PC-3 (cell line): ENCODE results near the gene PSMD5. TPM values are rescaled to one million over a fixed set of nuclear protein-coding genes. Genes with fewer than 3 reads are reported as not detected.

Source experiments
- ATAC-seq: fragments of 200-7000 bp; cut with Tn5 transposase; 2 replicates; pipeline ENCODE4 v1.9.1; 2020; ENCODE audit warnings: mild to moderate bottlenecking, moderate library complexity
- BruUV-seq: library from RNA; stranded (reverse); fragments of 400-500 nt; replicated peaks from 2 replicates; lab custom pipeline; 2021; lab: Mats Ljungman, UMichigan
- CTCF ChIA-PET: fragments of 300-600 bp; sonication (Branson Sonifier 250); formaldehyde crosslinking; loops from one replicate; lab custom pipeline; 2022; ENCODE audit warnings: antibody characterized with exemption; lab: Charles Lee
- POLR2A ChIA-PET: fragments of 300-600 bp; sonication (Branson Sonifier 250); formaldehyde crosslinking; loops from one replicate; lab custom pipeline; 2022; ENCODE audit warnings: antibody characterized with exemption; ENCODE audit not compliant: unreplicated experiment; lab: Charles Lee
- DNase-seq: peaks from one replicate; pipeline ENCODE4 v3.0.0-alpha.2; 2015
- H2AFZ ChIP-seq: fragments of 300-600 bp; sonication (generic); 2 replicates; pipeline ENCODE4 v1.6.0; 2016; ENCODE audit warnings: antibody characterized with exemption, low read length
- H3F3A ChIP-seq: fragments of 300-600 bp; sonication (generic); one replicate; pipeline ENCODE4 v1.6.0; 2017; ENCODE audit warnings: antibody characterized with exemption, low read length, control low read depth, mild to moderate bottlenecking; ENCODE audit not compliant: unreplicated experiment
- H3K27ac ChIP-seq: fragments of 300-600 bp; sonication (generic); 2 replicates; pipeline ENCODE4 v1.5.1; 2016; ENCODE audit warnings: mild to moderate bottlenecking, low read length
- H3K27me3 ChIP-seq: fragments of 300-600 bp; sonication (generic); 2 replicates; pipeline ENCODE4 v1.6.1; 2016; ENCODE audit warnings: low read length, mixed read lengths
- H3K36me3 ChIP-seq: fragments of 300-600 bp; sonication (generic); 2 replicates; pipeline ENCODE4 v1.6.1; 2016; ENCODE audit warnings: low read depth, mixed run types, low read length, mixed read lengths
- H3K4me1 ChIP-seq: fragments of 300-600 bp; sonication (generic); 2 replicates; pipeline ENCODE4 v1.5.1; 2016; ENCODE audit warnings: low read length; ENCODE audit not compliant: insufficient read depth
- H3K4me2 ChIP-seq: fragments of 300-600 bp; sonication (generic); 2 replicates; pipeline ENCODE4 v1.6.0; 2016; ENCODE audit warnings: low read length
- H3K4me3 ChIP-seq: fragments of 300-600 bp; sonication (generic); 2 replicates; pipeline ENCODE4 v1.5.1; 2016; ENCODE audit warnings: mild to moderate bottlenecking, low read length, mixed read lengths
- H3K79me2 ChIP-seq: fragments of 300-600 bp; sonication (generic); 2 replicates; pipeline ENCODE4 v1.6.1; 2017; ENCODE audit warnings: low read length, mixed read lengths
- H3K9ac ChIP-seq: fragments of 300-600 bp; sonication (generic); 2 replicates; pipeline ENCODE4 v1.6.0; 2016; ENCODE audit warnings: mild to moderate bottlenecking, low read length
- H3K9me2 ChIP-seq: fragments of 300-600 bp; sonication (generic); replicated peaks from 2 replicates; pipeline ENCODE4 v1.6.1; 2016; ENCODE audit warnings: mixed run types, low read length, mixed read lengths
- H3K9me3 ChIP-seq: fragments of 300-600 bp; sonication (generic); 2 replicates; pipeline ENCODE4 v1.6.1; 2016; ENCODE audit warnings: low read length, mixed read lengths
- H4K20me1 ChIP-seq: fragments of 300-600 bp; sonication (generic); 2 replicates; pipeline ENCODE4 v1.6.1; 2016; ENCODE audit warnings: low read length, mixed read lengths
- EZH2 ChIP-seq: fragments of 300-600 bp; sonication (generic); IDR thresholded peaks from one replicate; pipeline ENCODE4 v1.6.1; 2017; ENCODE audit warnings: antibody characterized with exemption, mild to moderate bottlenecking, low read length; ENCODE audit not compliant: unreplicated experiment
- EZH2phosphoT487 ChIP-seq: fragments of 300-600 bp; sonication (generic); IDR thresholded peaks from 2 replicates; pipeline ENCODE4 v1.6.1; 2018; ENCODE audit warnings: mild to moderate bottlenecking, antibody characterized with exemption, low read length, borderline replicate concordance
- intact Hi-C: fragments of 100-400 bp; cut with micrococcal nuclease; formaldehyde crosslinking; loops from 2 replicates; pipeline ENCODE4 v1.9.0; 2023
- total RNA-seq: library from RNA; depleted of rRNA; stranded (reverse); fragments of >200 nt; gene quantifications from 2 replicates; pipeline ENCODE4 v1.2.3, GENCODE V29; 2014
- TF ChIP-seq, protein P1 (sequence below): fragments of 300-600 bp; sonication (generic); conservative IDR thresholded peaks from 2 replicates; pipeline ENCODE4 v1.5.1; 2017; ENCODE audit warnings: antibody characterized with exemption, low read depth, mild to moderate bottlenecking, low read length

The PSMD5 gene
- total RNA-seq, 1 experiment from 2014 or later, result 23.4 TPM

DNA sequence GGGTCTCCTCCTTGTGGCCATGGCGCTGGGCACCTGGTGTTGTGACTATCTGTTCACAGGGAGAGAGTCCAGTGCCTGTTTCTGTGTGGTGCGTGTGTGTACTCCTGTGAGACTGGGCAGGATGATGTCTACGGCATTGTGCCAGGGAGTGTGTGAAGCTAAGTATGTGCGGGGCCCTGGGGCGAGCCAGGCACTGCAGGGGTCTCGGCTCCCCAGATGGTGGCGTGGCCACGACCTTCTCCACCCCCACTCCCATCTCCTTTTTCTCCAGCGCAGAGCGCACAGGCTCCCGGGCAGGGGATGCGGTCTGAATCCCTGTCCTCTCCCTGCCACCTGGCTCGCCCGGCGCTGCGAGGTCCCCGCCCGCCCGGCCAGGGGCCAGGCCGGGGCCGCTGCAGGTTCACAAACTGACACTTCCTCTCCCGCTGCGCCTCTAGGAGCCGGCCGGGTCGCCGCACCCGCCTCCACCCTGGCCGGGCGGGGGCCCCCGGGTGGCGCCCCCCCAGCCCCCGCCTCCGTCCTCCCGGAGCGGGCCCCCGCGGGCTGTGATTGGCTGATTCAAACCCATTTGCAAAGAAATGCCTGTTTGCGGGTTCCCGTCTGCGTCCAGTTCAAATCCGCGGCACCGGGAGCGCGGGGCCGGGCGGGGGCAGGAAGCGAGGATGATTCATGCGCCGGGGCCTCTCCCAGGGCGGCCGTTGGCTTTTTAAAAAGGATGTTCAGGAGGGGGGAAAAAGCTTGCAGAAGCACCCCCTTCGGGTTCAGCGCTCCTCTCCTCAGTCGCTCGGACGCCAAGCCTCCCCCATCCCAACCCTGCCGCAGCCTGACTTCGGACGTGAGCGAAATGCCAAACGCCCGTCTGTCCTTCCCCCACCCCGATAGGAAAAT, 33.5 kb upstream of the PSMD5 start:
- Histone ChIP-seq H3K27ac (peak overlapping the region; percentile 99), H3K9ac (peak overlapping the region; percentile 97), H3K36me3 (peaks cover 18% of the 10 kb centered on the region), H3K4me1 (peaks cover 47% of the 10 kb centered on the region), H4K20me1 (no peaks in the 10 kb centered on the region), H3K4me2 (peak overlapping the region; percentile 96), H2AFZ (peak overlapping the region; percentile 79), H3K9me3 (no peaks in the 10 kb centered on the region), H3K79me2 (peaks cover 30% of the 10 kb centered on the region), H3K27me3 (no peaks in the 10 kb centered on the region), H3F3A (no peaks in the 10 kb centered on the region), H3K9me2 (no peaks in the 10 kb centered on the region), H3K4me3 (peak overlapping the region; percentile 81)
- POLR2A ChIA-PET, result interaction anchor here (0.7 kb wide), 1 partner anchor 166 kb away, joined by 7 read pairs; no protein-coding TSS in a partner anchor
- DNase-seq, result peak; percentile 89
- CTCF ChIA-PET, result no interaction called here
- BruUV-seq, result TSS peak; percentile 53
- peak; percentile 56 for ATAC-seq
- TF ChIP-seq EZH2phosphoT487 (no peak), EZH2 (no peak)
- TF ChIP-seq, protein P1, sequence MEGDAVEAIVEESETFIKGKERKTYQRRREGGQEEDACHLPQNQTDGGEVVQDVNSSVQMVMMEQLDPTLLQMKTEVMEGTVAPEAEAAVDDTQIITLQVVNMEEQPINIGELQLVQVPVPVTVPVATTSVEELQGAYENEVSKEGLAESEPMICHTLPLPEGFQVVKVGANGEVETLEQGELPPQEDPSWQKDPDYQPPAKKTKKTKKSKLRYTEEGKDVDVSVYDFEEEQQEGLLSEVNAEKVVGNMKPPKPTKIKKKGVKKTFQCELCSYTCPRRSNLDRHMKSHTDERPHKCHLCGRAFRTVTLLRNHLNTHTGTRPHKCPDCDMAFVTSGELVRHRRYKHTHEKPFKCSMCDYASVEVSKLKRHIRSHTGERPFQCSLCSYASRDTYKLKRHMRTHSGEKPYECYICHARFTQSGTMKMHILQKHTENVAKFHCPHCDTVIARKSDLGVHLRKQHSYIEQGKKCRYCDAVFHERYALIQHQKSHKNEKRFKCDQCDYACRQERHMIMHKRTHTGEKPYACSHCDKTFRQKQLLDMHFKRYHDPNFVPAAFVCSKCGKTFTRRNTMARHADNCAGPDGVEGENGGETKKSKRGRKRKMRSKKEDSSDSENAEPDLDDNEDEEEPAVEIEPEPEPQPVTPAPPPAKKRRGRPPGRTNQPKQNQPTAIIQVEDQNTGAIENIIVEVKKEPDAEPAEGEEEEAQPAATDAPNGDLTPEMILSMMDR, result no peak; the same call in 1 of the 2 replicates
- intact Hi-C loops, result loop anchor here (2.0 kb wide), 1 partner anchor 61 kb away; no protein-coding TSS in a partner anchor

DNA sequence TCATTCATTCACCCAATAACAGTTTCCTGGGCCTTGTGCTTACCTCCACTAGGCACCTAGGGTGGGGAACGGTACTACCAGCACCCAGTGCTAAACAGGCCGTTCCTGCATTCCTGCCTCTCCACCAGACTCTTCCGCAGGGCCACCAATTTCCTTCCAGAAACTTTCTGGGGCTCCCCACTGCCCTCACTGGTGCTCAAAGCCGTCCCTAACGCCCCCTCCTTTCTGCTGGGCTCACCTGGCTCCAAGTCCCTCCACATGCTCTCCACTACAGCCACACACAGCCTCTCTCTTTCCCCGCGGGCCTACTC, 32.9 kb upstream of the PSMD5 start:
- Histone ChIP-seq H3K4me1 (peaks cover 47% of the 10 kb centered on the region), H3K79me2 (peaks cover 30% of the 10 kb centered on the region), H3K27me3 (no peaks in the 10 kb centered on the region), H3F3A (no peaks in the 10 kb centered on the region), H3K9me2 (no peaks in the 10 kb centered on the region), H4K20me1 (no peaks in the 10 kb centered on the region), H2AFZ (peak overlapping the region; percentile 79), H3K9me3 (no peaks in the 10 kb centered on the region), H3K27ac (peak overlapping the region; percentile 99), H3K9ac (peak overlapping the region; percentile 97), H3K4me2 (peak overlapping the region; percentile 96), H3K36me3 (peaks cover 20% of the 10 kb centered on the region), H3K4me3 (peak overlapping the region; percentile 81)
- ChIA-PET CTCF (no interaction called here), POLR2A (no interaction called here)
- ATAC-seq (no peak), DNase-seq (no peak)
- intact Hi-C loops, result no loop called here
- BruUV-seq, result no TSS peak
- TF ChIP-seq EZH2phosphoT487, result no peak

DNA sequence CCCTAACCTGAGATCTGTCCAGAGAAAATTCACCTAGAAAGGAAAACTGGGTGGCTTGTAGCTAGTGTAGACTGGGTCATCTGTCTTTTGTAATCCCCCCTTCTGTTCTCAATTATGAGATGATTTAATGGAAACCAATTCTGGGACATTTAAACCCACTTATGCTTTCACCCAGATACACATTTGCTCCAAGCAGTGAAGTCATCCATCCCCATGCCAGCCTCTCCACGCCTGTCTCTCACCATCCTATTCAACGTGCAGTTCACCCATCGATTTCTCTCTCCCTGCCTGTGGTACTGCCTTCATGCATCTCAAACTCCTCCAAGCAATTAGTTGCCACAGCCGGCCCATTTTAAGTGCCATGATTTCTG, 32.5 kb upstream of the PSMD5 start:
- Histone ChIP-seq H3K9me2 (no peaks in the 10 kb centered on the region), H3K4me2 (peak overlapping the region; percentile 96), H3K27ac (peak overlapping the region; percentile 99), H3F3A (no peaks in the 10 kb centered on the region), H3K79me2 (peaks cover 30% of the 10 kb centered on the region), H3K27me3 (no peaks in the 10 kb centered on the region), H3K9ac (peak overlapping the region; percentile 97), H4K20me1 (no peaks in the 10 kb centered on the region), H2AFZ (no peak overlapping the region), H3K36me3 (peaks cover 20% of the 10 kb centered on the region), H3K4me1 (peaks cover 47% of the 10 kb centered on the region), H3K4me3 (peak overlapping the region; percentile 81), H3K9me3 (no peaks in the 10 kb centered on the region)
- intact Hi-C loops, result no loop called here
- BruUV-seq, result no TSS peak
- ChIA-PET POLR2A (no interaction called here), CTCF (no interaction called here)
- no peak for ATAC-seq
- TF ChIP-seq, protein P1, result no peak
- TF ChIP-seq EZH2phosphoT487, result no peak
- TF ChIP-seq EZH2, result no peak
- no peak for DNase-seq
